GM12874 (cell line): ENCODE measurements around the gene ZNF654.

Experiments
- CTCF ChIP-seq: IDR thresholded peaks from 2 replicates; pipeline ENCODE4 v1.5.1; 2011; ENCODE audit warnings: low read depth, mild to moderate bottlenecking, control low read depth, low read length, moderate library complexity; ENCODE audit not compliant: insufficient read depth

ZNF654 gene

GRCh38 chr3:88061746-88062145 lies 2.7 kb downstream of the ZNF654 start:
- no peak for TF ChIP-seq CTCF

- TF ChIP-seq CTCF = no peak
These were observed 16.0 kb downstream of the ZNF654 start for GRCh38 chr3:88075072-88075471.

GRCh38 chr3:88075497-88075896 lies 16.4 kb downstream of the ZNF654 start:
- no peak for TF ChIP-seq CTCF

- TF ChIP-seq CTCF = no peak
These were observed 17.7 kb downstream of the ZNF654 start for GRCh38 chr3:88076712-88077111.

- TF ChIP-seq CTCF = no peak
These were observed 19.9 kb downstream of the ZNF654 start for GRCh38 chr3:88078932-88079331.

GRCh38 chr3:88082854-88083253 lies 23.8 kb downstream of the ZNF654 start:
- TF ChIP-seq CTCF = no peak

- no peak for TF ChIP-seq CTCF
These were observed 25.0 kb downstream of the ZNF654 start for GRCh38 chr3:88084097-88084501.

- TF ChIP-seq CTCF = no peak
These were observed 31.6 kb downstream of the ZNF654 start for GRCh38 chr3:88090681-88091080.
